Neuron (in vitro differentiated cells): ENCODE results near the gene OTOGL.
"Not testable (repeated sequence)": the region's sequence is repeated elsewhere in the genome, so short reads cannot be mapped to it uniquely, and the experiment has no call there.

Experiments
- H2AFZ ChIP-seq: one replicate; pipeline ENCODE4 v1.6.1; 2013; ENCODE audit warnings: low read depth, mild to moderate bottlenecking, inconsistent platforms, low read length, moderate library complexity
- H3K27me3 ChIP-seq: one replicate; pipeline ENCODE4 v1.6.1; 2013; ENCODE audit warnings: low read length; ENCODE audit not compliant: insufficient read depth
- H3K36me3 ChIP-seq: one replicate; pipeline ENCODE4 v1.6.1; 2013; ENCODE audit warnings: low read length; ENCODE audit not compliant: insufficient read depth
- H3K4me1 ChIP-seq: one replicate; pipeline ENCODE4 v1.6.1; 2013; ENCODE audit warnings: low read length; ENCODE audit not compliant: insufficient read depth
- H3K4me3 ChIP-seq: 2 replicates; pipeline ENCODE4 v1.5.1; 2013; ENCODE audit warnings: mild to moderate bottlenecking, low read length, moderate library complexity
- H3K9me3 ChIP-seq: one replicate; pipeline ENCODE4 v1.6.1; 2013; ENCODE audit warnings: low read length

The OTOGL gene

GRCh38 chr12:80293347-80293746 lies 194.0 kb downstream of the OTOGL start:
- Histone ChIP-seq H3K4me1 (no peaks in the 10 kb centered on the region), H3K36me3 (no peaks in the 10 kb centered on the region), H2AFZ (no peak overlapping the region), H3K27me3 (no peaks in the 10 kb centered on the region), H3K4me3 (no peak overlapping the region), H3K9me3 (no peaks in the 10 kb centered on the region)

- H3K4me3 ChIP-seq, result no peak overlapping the region
- H3K9me3 ChIP-seq, result no peaks in the 10 kb centered on the region
- H3K27me3 ChIP-seq, result no peaks in the 10 kb centered on the region
- H3K36me3 ChIP-seq, result no peaks in the 10 kb centered on the region
- no peaks in the 10 kb centered on the region for H3K4me1 ChIP-seq
- H2AFZ ChIP-seq, result no peak overlapping the region
These were observed 194.4 kb downstream of the OTOGL start for GRCh38 chr12:80293759-80294158.

GRCh38 chr12:80299219-80299618 lies 199.9 kb downstream of the OTOGL start:
- no peaks in the 10 kb centered on the region for H3K27me3 ChIP-seq
- no peak overlapping the region for H3K4me3 ChIP-seq
- no peaks in the 10 kb centered on the region for H3K4me1 ChIP-seq
- no peaks in the 10 kb centered on the region for H3K9me3 ChIP-seq
- H2AFZ ChIP-seq, result no peak overlapping the region
- no peaks in the 10 kb centered on the region for H3K36me3 ChIP-seq

GRCh38 chr12:80299976-80300375 lies 200.6 kb downstream of the OTOGL start:
- no peak overlapping the region for H3K4me3 ChIP-seq

GRCh38 chr12:80307436-80307835 lies 208.1 kb downstream of the OTOGL start:
- not testable (repeated sequence) for H2AFZ ChIP-seq, H3K4me1 ChIP-seq, H3K36me3 ChIP-seq, H3K9me3 ChIP-seq, H3K4me3 ChIP-seq, H3K27me3 ChIP-seq

More at GRCh38 chr12:80299976-80300375, 200.6 kb downstream of the OTOGL start:
- Histone ChIP-seq H3K36me3 (no peaks in the 10 kb centered on the region), H3K9me3 (no peaks in the 10 kb centered on the region), H3K4me1 (no peaks in the 10 kb centered on the region), H2AFZ (no peak overlapping the region), H3K27me3 (no peaks in the 10 kb centered on the region)

GRCh38 chr12:80313209-80313608 lies 213.9 kb downstream of the OTOGL start:
- Histone ChIP-seq H2AFZ (no peak overlapping the region), H3K4me3 (no peak overlapping the region), H3K36me3 (no peaks in the 10 kb centered on the region), H3K4me1 (no peaks in the 10 kb centered on the region), H3K9me3 (peaks cover 2% of the 10 kb centered on the region), H3K27me3 (no peaks in the 10 kb centered on the region)

- H3K4me3 ChIP-seq, result no peak overlapping the region
- H3K27me3 ChIP-seq, result no peaks in the 10 kb centered on the region
- H2AFZ ChIP-seq, result no peak overlapping the region
These were observed 215.4 kb downstream of the OTOGL start for GRCh38 chr12:80314741-80315140.

GRCh38 chr12:80316222-80316621 lies 216.9 kb downstream of the OTOGL start:
- Histone ChIP-seq H3K36me3 (no peaks in the 10 kb centered on the region), H3K27me3 (no peaks in the 10 kb centered on the region), H3K4me3 (no peak overlapping the region), H3K4me1 (peaks cover 5% of the 10 kb centered on the region), H3K9me3 (no peaks in the 10 kb centered on the region), H2AFZ (no peak overlapping the region)

More at GRCh38 chr12:80314741-80315140, 215.4 kb downstream of the OTOGL start:
- H3K4me1 ChIP-seq, result no peaks in the 10 kb centered on the region
- no peaks in the 10 kb centered on the region for H3K9me3 ChIP-seq
- H3K36me3 ChIP-seq, result no peaks in the 10 kb centered on the region

- Histone ChIP-seq H3K36me3 (no peaks in the 10 kb centered on the region), H3K4me1 (peaks cover 5% of the 10 kb centered on the region), H3K27me3 (no peaks in the 10 kb centered on the region), H3K9me3 (no peaks in the 10 kb centered on the region), H2AFZ (no peak overlapping the region), H3K4me3 (no peak overlapping the region)
These were observed 218.0 kb downstream of the OTOGL start for GRCh38 chr12:80317307-80317706.

- H3K4me3 ChIP-seq, result no peak overlapping the region
- H2AFZ ChIP-seq, result no peak overlapping the region
- H3K9me3 ChIP-seq, result no peaks in the 10 kb centered on the region
- H3K27me3 ChIP-seq, result no peaks in the 10 kb centered on the region
- peaks cover 5% of the 10 kb centered on the region for H3K4me1 ChIP-seq
- no peaks in the 10 kb centered on the region for H3K36me3 ChIP-seq
These were observed 218.6 kb downstream of the OTOGL start for GRCh38 chr12:80317899-80318298.

- Histone ChIP-seq H2AFZ (peak overlapping the region; percentile 43), H3K4me1 (peaks cover 5% of the 10 kb centered on the region), H3K36me3 (no peaks in the 10 kb centered on the region), H3K4me3 (no peak overlapping the region), H3K9me3 (no peaks in the 10 kb centered on the region), H3K27me3 (no peaks in the 10 kb centered on the region)
These were observed 220.9 kb downstream of the OTOGL start for GRCh38 chr12:80320121-80320678.

- Histone ChIP-seq H2AFZ (no peak overlapping the region), H3K4me1 (peaks cover 5% of the 10 kb centered on the region), H3K36me3 (no peaks in the 10 kb centered on the region), H3K9me3 (no peaks in the 10 kb centered on the region), H3K4me3 (no peak overlapping the region), H3K27me3 (no peaks in the 10 kb centered on the region)
These were observed 222.3 kb downstream of the OTOGL start for GRCh38 chr12:80321653-80322052.

GRCh38 chr12:80325167-80325959 lies 226.0 kb downstream of the OTOGL start:
- no peak overlapping the region for H3K4me3 ChIP-seq

More at GRCh38 chr12:80325167-80325959, 226.0 kb downstream of the OTOGL start:
- Histone ChIP-seq H3K4me1 (peaks cover 5% of the 10 kb centered on the region), H3K9me3 (no peaks in the 10 kb centered on the region), H2AFZ (no peak overlapping the region), H3K27me3 (no peaks in the 10 kb centered on the region), H3K36me3 (no peaks in the 10 kb centered on the region)
